Measurements from ENCODE around the gene KRTAP10-7.

- no peak for TF ChIP-seq HNF4A (CRISPR knock-in tag; IDR thresholded peaks at IDR 0.05)
- no peak for TF ChIP-seq ZBTB43 (CRISPR knock-in tag; conservative IDR thresholded peaks at IDR 0.05)
- TF ChIP-seq KAT7 (CRISPR knock-in tag; IDR thresholded peaks at IDR 0.05; ENCODE audit: borderline replicate concordance): no peak
- no peak for TF ChIP-seq POLR2AphosphoS5 (IDR thresholded peaks at IDR 0.05; ENCODE audit: low read depth, low read length)
- no peak for TF ChIP-seq MYPOP (CRISPR knock-in tag; IDR thresholded peaks at IDR 0.05)
- TF ChIP-seq SMC3 (IDR thresholded peaks at IDR 0.05; ENCODE audit: low read length): no peak
- no peak for TF ChIP-seq REST (IDR thresholded peaks at IDR 0.05; ENCODE audit: borderline replicate concordance in 1 of 2, low read depth in 1 of 2, low read length in 2 of 2)
- TF ChIP-seq USF2 (IDR thresholded peaks at IDR 0.05; ENCODE audit: low read depth, low read length): no peak
- no peak for TF ChIP-seq USF2 (CRISPR knock-in tag; IDR thresholded peaks at IDR 0.05; ENCODE audit: borderline replicate concordance)
- no peak for TF ChIP-seq CC2D1A (CRISPR knock-in tag; IDR thresholded peaks at IDR 0.05)
- TF ChIP-seq ZNF263 (CRISPR knock-in tag; IDR thresholded peaks at IDR 0.05): no peak
- no peak for TF ChIP-seq IRX3 (CRISPR knock-in tag; IDR thresholded peaks at IDR 0.05; ENCODE audit: borderline replicate concordance, low read depth)
- no peak for TF ChIP-seq NR0B2 (CRISPR knock-in tag; IDR thresholded peaks at IDR 0.05)
- TF ChIP-seq ZBTB7A (CRISPR knock-in tag; IDR thresholded peaks at IDR 0.05): no peak
- no peak for TF ChIP-seq MTA1 (CRISPR knock-in tag; IDR thresholded peaks at IDR 0.05; ENCODE audit: borderline replicate concordance)
Observed at GRCh38 chr21:44569861-44570517, 30.4 kb upstream of the KRTAP10-7 start.

Data from HepG2 (cell line).